Measurements from ENCODE around the gene INPP5A.

The INPP5A gene

GRCh38 chr10:132774181-132774901 lies 236.8 kb downstream of the INPP5A start:
- Histone ChIP-seq H3K36me3 (ENCODE audit: control insufficient read depth, insufficient read depth, low read length) (no peaks in the 10 kb centered on the region), H3K4me3 (ENCODE audit: low read depth, low read length) (no peak overlapping the region), H3K4me1 (ENCODE audit: control insufficient read depth, insufficient read depth, low read length) (no peaks in the 10 kb centered on the region), H3K27me3 (ENCODE audit: control insufficient read depth, insufficient read depth, low read length) (no peaks in the 10 kb centered on the region), H3K9ac (ENCODE audit: low read depth, low read length) (no peak overlapping the region), H3K9me3 (ENCODE audit: control insufficient read depth, insufficient read depth, low read length) (no peaks in the 10 kb centered on the region)

- H3K9ac ChIP-seq (ENCODE audit: low read depth, low read length), result no peak overlapping the region
- H3K9me3 ChIP-seq (ENCODE audit: control insufficient read depth, insufficient read depth, low read length), result no peaks in the 10 kb centered on the region
- no peaks in the 10 kb centered on the region for H3K36me3 ChIP-seq (ENCODE audit: control insufficient read depth, insufficient read depth, low read length)
- no peaks in the 10 kb centered on the region for H3K27me3 ChIP-seq (ENCODE audit: control insufficient read depth, insufficient read depth, low read length)
- H3K4me1 ChIP-seq (ENCODE audit: control insufficient read depth, insufficient read depth, low read length), result no peaks in the 10 kb centered on the region
- no peak overlapping the region for H3K4me3 ChIP-seq (ENCODE audit: low read depth, low read length)
These were observed 237.6 kb downstream of the INPP5A start for GRCh38 chr10:132774902-132775863.

GRCh38 chr10:132776186-132776585 lies 238.6 kb downstream of the INPP5A start:
- H3K9me3 ChIP-seq (ENCODE audit: control insufficient read depth, insufficient read depth, low read length), result no peaks in the 10 kb centered on the region
- no peaks in the 10 kb centered on the region for H3K27me3 ChIP-seq (ENCODE audit: control insufficient read depth, insufficient read depth, low read length)
- H3K9ac ChIP-seq (ENCODE audit: low read depth, low read length), result no peak overlapping the region
- H3K4me1 ChIP-seq (ENCODE audit: control insufficient read depth, insufficient read depth, low read length), result no peaks in the 10 kb centered on the region
- no peak overlapping the region for H3K4me3 ChIP-seq (ENCODE audit: low read depth, low read length)
- H3K36me3 ChIP-seq (ENCODE audit: control insufficient read depth, insufficient read depth, low read length), result no peaks in the 10 kb centered on the region

DNA sequence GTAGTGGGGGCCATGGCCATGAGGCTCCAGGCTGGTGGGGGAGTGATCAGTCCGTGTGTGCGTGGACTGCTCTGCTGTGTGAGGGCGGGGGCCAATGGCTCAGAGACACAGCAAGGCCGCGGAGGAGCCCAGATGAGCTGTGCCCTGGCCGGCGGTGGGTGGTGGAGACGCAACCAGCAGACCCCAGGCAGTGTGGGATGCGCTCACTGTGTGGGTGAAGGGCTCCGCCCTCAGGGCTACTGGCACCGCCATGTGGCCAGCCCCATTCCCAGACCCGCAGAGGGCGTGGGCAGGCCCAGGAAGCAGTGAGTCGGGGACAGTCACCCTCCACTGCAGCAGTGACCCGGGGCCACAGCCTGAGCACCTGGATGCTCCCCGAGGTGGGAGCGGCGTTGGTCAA lies 239.2 kb downstream of the INPP5A start:
- H3K9me3 ChIP-seq (ENCODE audit: control insufficient read depth, insufficient read depth, low read length), result no peaks in the 10 kb centered on the region
- no peaks in the 10 kb centered on the region for H3K27me3 ChIP-seq (ENCODE audit: control insufficient read depth, insufficient read depth, low read length)
- no peak overlapping the region for H3K4me3 ChIP-seq (ENCODE audit: low read depth, low read length)
- H3K36me3 ChIP-seq (ENCODE audit: control insufficient read depth, insufficient read depth, low read length), result no peaks in the 10 kb centered on the region
- H3K9ac ChIP-seq (ENCODE audit: low read depth, low read length), result no peak overlapping the region
- no peaks in the 10 kb centered on the region for H3K4me1 ChIP-seq (ENCODE audit: control insufficient read depth, insufficient read depth, low read length)

DNA sequence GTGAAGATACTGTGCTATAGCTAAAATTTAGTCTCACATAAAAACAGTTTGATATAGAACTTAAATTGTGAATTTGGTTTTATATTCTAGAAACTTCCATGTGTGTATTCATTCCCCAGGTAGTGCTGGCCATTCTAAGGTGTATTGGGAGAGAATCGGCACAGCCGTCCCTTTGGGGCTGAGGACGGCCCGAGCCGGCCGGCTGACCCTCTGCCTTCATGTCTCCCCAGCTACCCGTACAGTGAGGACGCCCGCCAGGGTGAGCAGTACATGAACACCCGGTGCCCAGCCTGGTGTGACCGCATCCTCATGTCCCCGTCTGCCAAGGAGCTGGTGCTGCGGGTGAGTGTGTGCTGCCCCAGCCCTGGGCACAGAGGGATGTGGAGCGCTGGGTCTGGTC lies 239.9 kb downstream of the INPP5A start:
- Histone ChIP-seq H3K27me3 (ENCODE audit: control insufficient read depth, insufficient read depth, low read length) (no peaks in the 10 kb centered on the region), H3K36me3 (ENCODE audit: control insufficient read depth, insufficient read depth, low read length) (no peaks in the 10 kb centered on the region), H3K4me1 (ENCODE audit: control insufficient read depth, insufficient read depth, low read length) (no peaks in the 10 kb centered on the region), H3K9ac (ENCODE audit: low read depth, low read length) (no peak overlapping the region), H3K4me3 (ENCODE audit: low read depth, low read length) (no peak overlapping the region), H3K9me3 (ENCODE audit: control insufficient read depth, insufficient read depth, low read length) (no peaks in the 10 kb centered on the region)

DNA sequence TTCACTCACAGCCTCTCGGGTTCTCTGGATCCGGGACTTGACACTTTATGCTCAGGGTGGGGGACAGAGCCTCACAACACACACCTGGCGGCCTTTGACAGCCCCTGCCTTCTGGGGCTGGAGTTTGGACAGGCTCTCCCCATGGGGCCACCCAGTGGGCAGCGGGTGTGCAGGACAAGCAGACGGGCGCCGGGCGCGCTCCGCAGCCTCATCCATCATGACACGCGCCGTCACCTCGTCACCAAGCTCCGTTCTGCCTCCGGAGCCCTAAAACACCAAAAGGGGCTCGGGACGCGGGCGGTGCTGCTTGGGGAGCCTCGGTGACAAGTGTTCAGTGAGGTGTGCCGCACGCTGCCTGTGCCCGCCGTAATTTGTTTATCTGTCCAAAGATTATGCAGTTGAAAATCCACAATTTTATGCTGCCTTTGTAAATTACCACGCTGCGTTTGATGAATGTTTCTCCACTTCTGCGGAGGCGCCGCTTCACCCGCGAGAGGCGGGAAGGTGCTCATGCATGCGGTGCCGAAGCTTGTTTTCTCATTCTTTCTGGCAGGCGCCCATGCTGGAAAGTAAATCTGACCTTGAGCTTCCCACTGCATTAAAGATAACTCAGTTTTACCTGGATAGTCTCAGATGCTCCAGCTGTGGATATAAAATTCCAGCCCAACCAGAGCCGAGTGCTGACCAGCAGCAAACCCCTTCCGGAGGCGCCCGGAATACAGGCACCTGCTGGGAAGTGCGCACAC lies 242.1 kb downstream of the INPP5A start:
- Histone ChIP-seq H3K27me3 (ENCODE audit: control insufficient read depth, insufficient read depth, low read length) (peaks cover 21% of the 10 kb centered on the region), H3K9ac (ENCODE audit: low read depth, low read length) (no peak overlapping the region), H3K9me3 (ENCODE audit: control insufficient read depth, insufficient read depth, low read length) (no peaks in the 10 kb centered on the region), H3K4me3 (ENCODE audit: low read depth, low read length) (no peak overlapping the region), H3K36me3 (ENCODE audit: control insufficient read depth, insufficient read depth, low read length) (no peaks in the 10 kb centered on the region), H3K4me1 (ENCODE audit: control insufficient read depth, insufficient read depth, low read length) (peaks cover 4% of the 10 kb centered on the region)

DNA sequence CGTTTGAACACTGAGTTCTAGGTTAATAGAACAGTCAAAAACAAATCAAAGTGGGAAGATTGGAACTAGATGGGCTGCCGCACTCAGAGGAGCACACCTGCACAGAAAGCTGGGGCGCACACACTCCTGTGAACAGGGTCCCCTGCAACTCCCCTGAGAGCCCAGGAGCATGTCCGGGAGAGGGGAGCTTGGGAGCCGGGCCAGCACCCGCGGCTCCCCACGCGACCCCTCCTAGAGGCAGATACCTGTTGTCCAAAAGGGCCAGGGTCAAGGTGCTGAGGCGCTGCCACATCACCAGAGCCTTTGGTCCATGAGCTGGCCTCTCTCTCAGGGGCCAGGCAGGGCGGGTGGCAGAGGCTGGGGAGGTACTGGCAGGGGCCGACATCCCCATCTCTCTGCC lies 242.8 kb downstream of the INPP5A start:
- H3K9me3 ChIP-seq (ENCODE audit: control insufficient read depth, insufficient read depth, low read length), result no peaks in the 10 kb centered on the region
- H3K4me1 ChIP-seq (ENCODE audit: control insufficient read depth, insufficient read depth, low read length), result peaks cover 4% of the 10 kb centered on the region
- no peak overlapping the region for H3K4me3 ChIP-seq (ENCODE audit: low read depth, low read length)
- H3K36me3 ChIP-seq (ENCODE audit: control insufficient read depth, insufficient read depth, low read length), result no peaks in the 10 kb centered on the region
- peaks cover 25% of the 10 kb centered on the region for H3K27me3 ChIP-seq (ENCODE audit: control insufficient read depth, insufficient read depth, low read length)
- no peak overlapping the region for H3K9ac ChIP-seq (ENCODE audit: low read depth, low read length)

DNA sequence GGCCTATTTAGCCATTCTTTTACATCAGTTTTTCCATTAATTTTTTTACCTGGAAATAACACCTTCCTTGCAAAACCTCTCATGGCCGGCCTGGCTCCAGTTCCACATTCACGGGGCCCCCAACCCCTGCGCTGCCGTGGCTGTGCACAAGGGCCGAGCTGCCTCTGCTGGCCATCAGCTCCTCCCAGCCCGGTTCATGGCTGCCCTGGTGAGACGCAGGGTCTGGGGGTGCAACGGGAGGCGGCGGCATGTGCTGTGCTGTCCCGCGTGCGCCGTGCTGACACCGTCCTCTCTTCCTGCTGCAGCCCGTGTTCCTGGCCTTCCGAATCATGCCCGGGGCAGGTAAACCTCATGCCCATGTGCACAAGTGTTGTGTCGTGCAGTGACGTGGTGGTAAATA lies 244.0 kb downstream of the INPP5A start:
- no peaks in the 10 kb centered on the region for H3K9me3 ChIP-seq (ENCODE audit: control insufficient read depth, insufficient read depth, low read length)
- H3K4me1 ChIP-seq (ENCODE audit: control insufficient read depth, insufficient read depth, low read length), result peaks cover 4% of the 10 kb centered on the region
- peaks cover 30% of the 10 kb centered on the region for H3K27me3 ChIP-seq (ENCODE audit: control insufficient read depth, insufficient read depth, low read length)
- no peaks in the 10 kb centered on the region for H3K36me3 ChIP-seq (ENCODE audit: control insufficient read depth, insufficient read depth, low read length)
- no peak overlapping the region for H3K9ac ChIP-seq (ENCODE audit: low read depth, low read length)
- H3K4me3 ChIP-seq (ENCODE audit: low read depth, low read length), result no peak overlapping the region

- H3K4me1 ChIP-seq (ENCODE audit: control insufficient read depth, insufficient read depth, low read length), result peaks cover 4% of the 10 kb centered on the region
- no peaks in the 10 kb centered on the region for H3K9me3 ChIP-seq (ENCODE audit: control insufficient read depth, insufficient read depth, low read length)
- H3K4me3 ChIP-seq (ENCODE audit: low read depth, low read length), result no peak overlapping the region
- H3K27me3 ChIP-seq (ENCODE audit: control insufficient read depth, insufficient read depth, low read length), result peaks cover 36% of the 10 kb centered on the region
- no peak overlapping the region for H3K9ac ChIP-seq (ENCODE audit: low read depth, low read length)
- no peaks in the 10 kb centered on the region for H3K36me3 ChIP-seq (ENCODE audit: control insufficient read depth, insufficient read depth, low read length)
These were observed 245.8 kb downstream of the INPP5A start for GRCh38 chr10:132783165-132783939.

GRCh38 chr10:132783940-132784865 lies 246.6 kb downstream of the INPP5A start:
- Histone ChIP-seq H3K9ac (ENCODE audit: low read depth, low read length) (no peak overlapping the region), H3K27me3 (ENCODE audit: control insufficient read depth, insufficient read depth, low read length) (peaks cover 43% of the 10 kb centered on the region), H3K9me3 (ENCODE audit: control insufficient read depth, insufficient read depth, low read length) (no peaks in the 10 kb centered on the region), H3K4me3 (ENCODE audit: low read depth, low read length) (no peak overlapping the region), H3K4me1 (ENCODE audit: control insufficient read depth, insufficient read depth, low read length) (peaks cover 4% of the 10 kb centered on the region), H3K36me3 (ENCODE audit: control insufficient read depth, insufficient read depth, low read length) (no peaks in the 10 kb centered on the region)

Data from iPS-15b (cell line).